HG03064 (cell line): ENCODE measurements around the gene ADAMTSL1.
"Not testable (repeated sequence)": the region's sequence is repeated elsewhere in the genome, so short reads cannot be mapped to it uniquely, and the experiment has no call there.

Experiments
- ATAC-seq: cut with Tn5 transposase; IDR thresholded peaks from one replicate; pipeline ENCODE4 v1.9.1; 2021; ENCODE audit warnings: low read depth; ENCODE audit not compliant: unreplicated experiment

Gene ADAMTSL1

DNA sequence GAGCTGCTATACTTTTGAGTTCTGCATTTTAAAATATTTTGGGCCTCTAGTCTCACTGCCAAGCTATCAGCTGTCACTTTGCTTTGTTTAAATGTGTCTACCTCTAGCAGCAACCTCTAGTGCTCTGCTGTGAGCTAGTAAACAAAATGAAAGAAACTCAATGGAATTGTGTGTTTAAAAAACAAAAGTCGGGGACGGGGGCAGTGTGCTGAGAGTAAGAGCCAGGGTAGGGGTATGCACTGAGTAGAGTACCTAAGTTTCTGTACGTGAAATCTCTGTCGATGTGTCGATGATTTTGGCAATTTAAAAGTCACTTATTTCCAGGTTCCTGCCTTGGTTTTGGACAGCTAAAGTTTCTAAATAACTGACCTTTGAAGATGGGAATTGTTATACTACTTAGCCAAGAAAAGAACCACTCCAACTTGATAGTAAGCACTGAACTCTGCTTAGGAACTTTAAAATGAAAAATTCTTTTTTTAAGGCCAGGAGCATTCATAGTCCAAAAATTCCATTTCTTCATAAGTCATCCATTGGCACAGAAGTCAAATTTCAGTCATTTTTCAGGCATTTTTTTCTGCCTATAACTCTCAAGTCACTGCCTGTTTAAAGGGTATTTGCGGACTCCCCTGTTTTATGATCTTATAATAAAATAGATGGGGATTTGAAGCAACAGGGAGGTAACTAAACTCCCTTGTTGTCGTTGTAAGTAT is 447.6 kb downstream of the ADAMTSL1 start:
- ATAC-seq = no peak

DNA sequence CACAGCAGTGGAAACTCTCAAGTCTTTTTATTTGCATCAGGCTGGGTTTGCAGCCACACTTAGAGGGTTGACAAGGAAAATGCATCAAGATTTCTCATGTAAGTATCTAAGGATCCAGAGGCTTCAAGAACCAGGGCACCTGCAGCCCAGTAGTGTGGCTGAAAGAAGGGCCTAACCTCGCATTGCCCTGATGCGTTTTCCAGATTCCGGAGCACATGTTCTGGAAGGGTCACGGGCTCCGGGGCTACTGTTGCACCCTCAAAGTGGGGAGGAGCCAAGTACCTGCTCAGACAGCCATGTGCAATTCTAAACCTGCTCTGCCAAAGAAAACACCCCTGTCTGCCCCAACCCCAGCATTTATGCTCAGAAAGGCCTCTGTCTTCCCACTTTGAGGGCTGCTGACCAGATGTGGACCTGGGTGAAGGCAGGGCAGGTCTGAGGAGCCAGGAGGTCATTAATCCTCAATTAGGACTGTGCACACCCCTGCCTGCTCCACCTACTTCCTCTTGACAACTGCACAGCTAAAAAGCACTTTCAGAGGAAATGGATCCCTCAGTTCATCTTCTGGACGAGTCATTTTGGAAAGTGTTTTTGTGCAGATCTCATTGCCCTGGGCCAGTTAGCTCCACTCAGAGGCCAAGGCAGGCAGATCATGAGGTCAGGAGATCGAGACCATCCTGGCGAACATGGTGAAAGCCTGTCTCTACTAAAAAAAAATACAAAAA is 448.4 kb downstream of the ADAMTSL1 start:
- ATAC-seq = no peak

DNA sequence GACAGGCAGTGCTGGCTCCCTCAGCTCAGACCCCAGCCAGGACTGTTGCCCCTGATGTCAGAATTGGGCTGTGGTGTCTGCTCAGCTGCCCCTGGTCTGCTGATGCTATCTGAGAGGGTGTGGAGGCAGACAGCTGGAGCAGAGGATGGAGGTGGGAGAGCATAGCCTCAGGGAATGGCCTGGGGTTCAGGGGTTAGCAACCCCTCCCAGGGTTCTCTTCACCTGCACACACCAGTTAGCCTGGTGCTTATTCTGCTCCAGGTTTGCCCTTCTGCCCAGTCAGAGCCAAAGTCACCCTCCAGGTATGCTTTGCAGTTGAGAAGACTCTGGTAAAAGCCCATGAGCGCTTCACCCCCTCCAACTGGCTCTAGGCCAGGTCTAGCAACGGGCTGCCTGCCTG is 449.2 kb downstream of the ADAMTSL1 start:
- ATAC-seq = no peak

DNA sequence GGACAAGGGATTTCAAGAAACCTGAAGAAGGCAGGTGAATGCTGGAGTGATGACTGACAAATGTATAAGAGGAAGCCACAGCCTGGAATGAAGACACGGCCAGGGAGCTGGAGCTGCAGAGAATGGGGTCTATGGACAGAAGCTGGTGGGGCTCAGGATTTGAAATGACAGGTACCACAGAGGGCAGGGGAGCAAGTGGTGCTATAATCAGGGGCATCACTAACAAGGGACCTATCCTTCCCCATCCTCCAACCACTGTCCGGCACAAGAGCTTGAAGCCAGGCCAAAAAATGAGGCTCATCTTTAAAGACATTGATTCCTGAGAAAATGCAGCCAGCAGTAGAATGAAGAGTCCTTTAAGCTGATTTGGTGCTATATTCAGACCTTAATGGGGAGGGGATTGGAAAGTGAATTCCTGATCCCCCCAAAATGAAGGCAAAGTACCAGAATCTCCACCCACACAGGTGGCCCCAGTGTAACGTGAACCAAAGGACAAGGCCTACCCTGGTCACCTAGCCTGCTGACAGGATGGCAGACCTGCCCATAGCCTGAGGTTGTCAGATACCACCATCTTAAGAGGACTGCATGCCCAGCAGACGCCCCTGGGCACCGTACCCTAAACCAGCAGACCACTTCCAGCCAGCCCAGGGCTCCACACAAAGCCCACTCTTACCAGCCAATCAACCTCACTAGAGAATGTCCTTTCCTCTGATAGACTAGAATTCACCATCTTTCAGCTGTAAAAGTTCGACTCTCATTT is 449.9 kb downstream of the ADAMTSL1 start:
- no peak for ATAC-seq

DNA sequence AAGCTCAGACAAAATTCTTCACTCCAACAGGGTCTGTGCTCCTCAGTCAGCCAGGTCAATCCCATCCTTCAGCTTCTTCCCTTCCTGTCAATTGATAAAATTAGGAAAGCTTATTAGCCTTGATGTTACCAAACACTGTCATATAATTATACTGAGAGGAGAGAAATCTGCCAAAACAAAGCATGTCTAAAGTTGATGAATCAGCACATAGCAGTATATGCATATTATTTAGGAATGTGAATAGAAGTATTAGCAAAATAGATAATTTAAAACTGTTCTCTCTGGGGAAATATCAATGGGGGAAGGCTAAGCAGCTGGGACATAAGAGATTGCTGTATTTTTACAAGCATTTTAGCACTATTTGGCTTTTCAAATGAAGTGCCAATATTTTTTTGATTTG is 451.9 kb downstream of the ADAMTSL1 start:
- ATAC-seq = no peak

DNA sequence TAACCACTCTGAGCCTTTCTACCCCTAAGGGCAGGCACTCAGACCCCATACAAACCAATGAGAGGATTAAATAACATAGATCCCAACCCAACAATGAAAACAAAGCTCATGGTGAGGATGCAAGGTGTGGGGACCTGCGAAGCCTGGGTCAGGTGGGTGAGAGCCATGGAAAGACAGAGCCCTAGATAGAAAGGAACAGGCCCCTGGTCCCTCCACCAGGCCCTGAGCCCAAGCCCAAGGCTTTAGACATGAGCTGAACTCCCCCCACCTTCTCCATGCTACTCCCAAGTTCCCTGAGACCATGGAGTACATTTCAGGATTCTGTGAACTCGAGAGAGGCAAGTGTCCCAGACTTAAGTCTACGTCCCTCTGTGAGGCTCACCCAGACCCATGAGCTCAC is 452.6 kb downstream of the ADAMTSL1 start:
- ATAC-seq = no peak

DNA sequence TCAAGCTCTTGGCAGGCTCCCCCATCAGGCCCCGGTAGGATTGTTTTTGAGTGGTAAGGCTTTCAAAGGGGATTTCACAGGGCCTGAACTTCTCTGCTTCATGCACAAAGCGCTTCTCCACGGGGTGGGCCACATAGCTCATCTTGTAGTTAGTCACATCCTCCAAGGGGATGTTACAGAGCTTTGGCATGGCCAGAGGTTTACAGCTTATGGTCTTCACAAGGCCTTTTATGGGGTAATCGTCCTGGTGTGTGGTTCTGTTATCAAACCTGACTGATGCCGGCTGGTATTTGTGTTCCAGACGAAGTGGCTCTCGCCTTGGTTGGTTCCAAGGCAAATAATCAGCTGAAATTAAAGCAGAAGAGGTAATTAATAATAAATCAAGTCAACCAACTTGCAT is 454.8 kb downstream of the ADAMTSL1 start:
- no peak for ATAC-seq

DNA sequence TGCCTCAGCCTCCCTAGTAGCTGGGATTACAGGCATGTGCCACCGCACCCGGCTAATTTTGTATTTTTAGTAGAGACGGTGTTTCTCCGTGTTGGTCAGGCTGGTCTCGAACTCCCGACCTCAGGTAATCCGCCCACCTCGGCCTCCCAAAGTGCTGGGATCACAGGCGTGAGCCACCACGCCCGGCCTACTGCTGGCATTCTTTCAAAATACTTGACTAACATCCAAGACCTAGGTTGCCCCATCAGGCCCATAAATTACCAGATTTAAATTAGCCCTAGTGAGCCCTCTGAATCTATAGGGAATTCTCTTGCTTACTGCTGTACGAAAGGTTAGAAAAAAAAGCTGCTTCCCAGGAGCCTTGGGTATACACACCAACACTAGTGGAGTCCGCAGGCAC is 456.7 kb downstream of the ADAMTSL1 start:
- not testable (repeated sequence) for ATAC-seq

DNA sequence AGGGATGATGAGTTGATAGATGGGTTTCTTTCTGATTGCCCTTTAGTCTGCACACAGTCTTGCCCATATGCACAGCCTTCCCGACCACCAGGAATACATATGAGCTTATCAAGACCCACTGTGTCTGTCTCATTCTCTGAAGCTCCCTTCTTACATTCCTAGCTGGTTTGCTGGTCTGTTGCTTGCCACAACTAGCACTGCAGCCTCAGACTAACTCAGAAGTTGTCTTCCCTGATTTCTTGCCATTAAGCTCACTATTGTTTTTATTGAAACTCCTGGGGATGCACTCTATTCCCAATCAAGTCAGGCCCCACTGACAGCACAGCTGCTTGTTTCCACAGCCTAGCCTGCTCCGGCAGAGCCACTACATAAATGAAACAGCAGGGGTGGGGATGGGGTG is 461.6 kb downstream of the ADAMTSL1 start:
- ATAC-seq = no peak

DNA sequence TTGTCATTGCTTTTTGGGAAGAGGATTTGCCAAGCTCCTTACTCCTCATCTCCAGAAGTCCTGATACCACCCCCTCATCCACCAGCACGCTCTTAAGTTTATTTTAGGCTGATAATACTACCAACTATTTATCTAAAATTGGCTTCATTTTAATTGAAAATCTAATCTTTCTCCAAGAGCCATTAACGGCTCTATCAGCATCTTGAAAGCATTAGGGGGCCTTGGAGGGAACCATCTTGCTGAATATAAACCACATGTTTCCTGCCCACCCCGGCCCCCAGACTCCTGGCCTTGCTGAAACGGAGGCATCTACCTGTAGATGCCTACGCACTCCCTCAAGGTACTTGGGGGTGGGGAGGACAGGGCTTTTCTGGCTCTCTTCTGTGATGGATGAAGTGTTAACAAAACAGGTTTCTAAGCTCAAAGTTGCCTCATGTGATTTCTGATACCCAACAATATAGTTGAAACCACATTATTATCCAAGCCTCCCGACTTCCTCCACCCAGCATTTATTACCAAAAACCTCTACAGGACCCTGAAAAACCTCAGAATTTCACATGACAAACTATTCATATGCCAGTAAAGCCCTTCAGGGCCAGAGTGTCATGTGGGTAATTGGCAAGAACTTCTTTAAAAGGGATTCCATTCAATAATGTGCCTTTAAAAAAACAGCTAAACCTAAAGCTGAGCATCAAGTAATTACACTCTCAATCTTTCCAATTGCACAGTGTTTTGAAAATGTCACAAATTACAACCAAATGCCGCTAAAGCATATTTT is 462.3 kb downstream of the ADAMTSL1 start:
- no peak for ATAC-seq

DNA sequence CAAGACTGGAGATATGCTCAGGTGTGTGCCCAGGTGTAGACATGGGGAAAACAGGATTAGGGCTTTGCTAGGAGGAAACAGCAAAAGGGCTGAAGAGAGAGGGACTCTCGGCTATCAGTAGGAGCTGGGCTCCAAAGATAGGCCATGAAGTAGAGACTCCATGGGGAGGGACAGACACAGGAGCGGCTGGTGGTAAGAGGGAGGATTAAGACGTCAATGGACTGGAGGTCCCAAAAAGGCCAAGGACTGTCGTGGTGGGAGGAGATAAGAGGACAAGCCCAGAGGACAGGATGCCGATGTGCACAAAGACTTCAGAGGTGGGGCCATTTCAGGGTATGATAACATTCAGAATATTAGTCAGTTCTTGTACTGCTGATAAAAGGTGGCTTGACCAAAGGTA is 466.0 kb downstream of the ADAMTSL1 start:
- no peak for ATAC-seq

DNA sequence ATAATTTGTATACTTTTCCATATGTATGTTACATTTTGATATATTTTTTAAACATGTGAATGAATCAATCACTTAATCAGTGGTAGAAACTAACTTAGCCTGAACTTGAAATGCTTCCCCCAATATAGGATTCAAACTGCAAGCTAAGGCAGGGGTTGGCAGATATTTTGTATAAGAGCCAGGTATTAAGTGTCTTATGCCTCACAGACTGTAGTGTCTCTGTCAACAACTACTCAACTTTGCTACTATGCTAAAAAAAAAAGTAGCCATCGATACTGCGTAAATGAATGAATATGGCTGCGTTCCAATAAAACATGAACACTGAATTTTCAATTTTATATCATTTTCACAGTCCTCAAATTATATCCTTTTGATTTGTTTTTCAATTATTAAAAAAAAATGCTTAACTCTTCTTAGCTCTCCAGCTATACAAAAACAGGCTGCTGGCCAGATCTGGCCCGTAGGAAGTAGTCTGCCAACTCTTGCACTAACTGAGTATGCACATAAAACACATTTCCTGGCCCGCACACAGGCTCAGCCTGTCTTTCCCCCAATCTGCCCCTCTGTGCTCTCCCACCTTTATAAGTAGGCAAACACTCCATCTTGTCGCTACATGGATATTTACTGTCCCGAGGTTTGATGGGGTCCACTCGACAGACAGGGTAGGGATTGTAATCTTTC is 467.2 kb downstream of the ADAMTSL1 start:
- no peak for ATAC-seq

DNA sequence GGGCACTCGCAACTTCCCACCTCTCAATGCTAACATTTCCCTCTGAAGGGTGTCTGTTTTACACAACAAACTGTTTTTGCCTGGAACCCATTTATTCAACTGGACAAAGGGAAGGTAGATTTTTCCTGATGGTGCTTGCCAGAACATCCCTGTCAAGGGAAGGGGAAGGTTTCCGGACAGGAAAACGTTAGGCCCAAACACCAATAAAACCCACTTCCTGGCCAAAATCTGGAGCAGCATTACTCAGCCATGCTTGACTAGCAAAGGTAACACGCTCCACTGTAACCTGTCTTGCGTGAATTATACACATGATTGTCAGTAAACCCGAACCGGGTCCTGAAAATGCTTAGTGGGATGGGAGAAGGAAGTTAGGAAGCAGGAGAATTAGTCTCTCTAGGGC is 468.8 kb downstream of the ADAMTSL1 start:
- ATAC-seq = no peak

DNA sequence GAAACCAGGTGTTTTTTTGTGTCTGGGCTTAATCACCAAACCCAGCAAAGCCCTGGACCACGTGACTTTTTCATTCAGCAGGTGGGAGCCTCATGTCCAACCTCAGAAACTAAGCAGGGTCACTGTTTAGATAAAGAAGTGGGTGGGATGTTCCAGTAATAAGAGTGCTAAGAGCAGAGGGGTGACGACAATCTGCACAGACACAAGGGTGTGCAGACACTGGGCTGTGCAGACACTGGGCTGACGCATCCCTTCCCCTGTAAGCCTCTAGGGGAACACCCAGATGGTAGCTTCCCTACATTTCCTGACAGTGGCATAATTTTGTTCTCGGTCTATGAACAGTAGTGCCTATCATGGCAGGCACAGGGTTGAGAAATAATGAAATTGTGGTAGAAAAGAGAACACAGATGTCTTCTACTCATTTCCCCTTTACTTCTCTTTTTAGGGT is 474.0 kb downstream of the ADAMTSL1 start:
- ATAC-seq = no peak

DNA sequence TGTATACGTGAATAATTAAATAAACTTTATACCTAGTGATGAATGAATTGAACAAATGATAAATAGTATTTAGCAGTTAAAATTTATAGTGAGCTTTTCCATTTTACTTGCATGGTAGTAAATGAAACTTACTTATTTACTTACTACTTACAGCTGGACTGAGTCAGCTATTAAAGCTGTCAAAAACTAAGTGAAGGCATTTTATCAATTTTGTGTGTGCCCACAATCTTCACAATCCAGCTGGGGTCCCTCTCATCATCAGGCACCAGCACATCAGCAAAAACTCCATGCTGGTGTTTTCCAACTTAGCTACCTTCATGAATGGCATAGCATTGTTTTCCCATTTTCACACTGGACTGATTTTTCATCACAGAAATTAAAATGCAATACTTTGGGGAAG is 478.0 kb downstream of the ADAMTSL1 start:
- ATAC-seq = no peak

DNA sequence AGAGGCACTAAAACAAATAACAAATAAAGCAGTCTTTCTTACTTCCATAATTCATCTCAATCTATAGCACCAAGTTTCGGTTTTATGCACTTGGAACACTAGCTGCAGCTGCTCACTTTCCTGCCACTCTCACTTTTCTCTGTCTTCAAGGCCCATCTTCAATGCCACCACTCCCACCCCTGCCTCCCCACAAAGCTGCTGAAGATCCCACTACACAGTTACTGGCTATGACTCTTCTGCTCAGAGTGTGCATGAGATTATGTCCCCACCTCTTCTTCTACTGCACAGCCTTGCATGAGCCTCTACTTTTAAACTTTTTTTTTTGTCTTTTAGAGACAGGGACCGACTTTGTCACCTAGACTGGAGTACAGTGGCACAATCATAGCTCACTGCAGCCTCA is 481.7 kb downstream of the ADAMTSL1 start:
- ATAC-seq = no peak
